Hepatocyte (in vitro differentiated cells): ENCODE data around the gene DAB1.

Experiments used
- CTCF ChIP-seq: fragments of 200-600 bp; sonication (generic); IDR thresholded peaks from 2 replicates; pipeline ENCODE4 v1.5.1; 2016; ENCODE audit warnings: antibody characterized with exemption, mild to moderate bottlenecking; ENCODE audit not compliant: poor library complexity
- EZH2 ChIP-seq: fragments of 200-600 bp; sonication (generic); IDR thresholded peaks from 2 replicates; pipeline ENCODE4 v1.6.1; 2016; ENCODE audit warnings: antibody characterized with exemption, mild to moderate bottlenecking, borderline replicate concordance
- EZH2phosphoT487 ChIP-seq: fragments of 200-600 bp; sonication (generic); IDR thresholded peaks from one replicate; pipeline ENCODE4 v1.6.1; 2018; ENCODE audit warnings: antibody characterized with exemption, mild to moderate bottlenecking, low read depth, moderate library complexity; ENCODE audit not compliant: unreplicated experiment, severe bottlenecking

DNA sequence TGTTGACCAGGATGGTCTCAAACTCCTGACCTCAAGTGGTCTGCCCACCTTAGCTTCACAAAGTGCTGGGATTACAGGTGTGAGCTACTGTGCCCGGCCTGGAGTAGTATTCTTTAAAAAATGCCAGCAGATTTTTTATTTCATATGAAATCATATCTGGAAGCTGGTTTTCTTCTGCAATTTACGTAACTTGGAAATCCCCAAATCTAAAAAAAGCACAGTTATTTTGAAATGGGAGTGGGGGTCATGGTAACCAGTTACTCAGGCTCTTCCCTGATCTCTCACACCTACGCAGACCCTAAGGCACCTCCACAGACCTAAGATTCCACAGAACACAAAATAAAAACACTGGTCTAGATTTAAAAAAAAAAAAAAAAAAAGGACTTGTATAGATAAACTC lies 219.8 kb downstream of the DAB1 start:
- no peak for TF ChIP-seq CTCF
- TF ChIP-seq EZH2 = no peak
- no peak for TF ChIP-seq EZH2phosphoT487
